GM18511 (cell line): Measurements from ENCODE around the gene DCDC1.

Experiments
- ATAC-seq: cut with Tn5 transposase; IDR thresholded peaks from one replicate; pipeline ENCODE4 v1.9.1; 2021; ENCODE audit warnings: mild to moderate bottlenecking, moderate library complexity; ENCODE audit not compliant: unreplicated experiment

The DCDC1 gene

GRCh38 chr11:31107649-31108048 is 261.9 kb downstream of the DCDC1 start:
- ATAC-seq: no peak

GRCh38 chr11:31106968-31107576 is 262.5 kb downstream of the DCDC1 start:
- ATAC-seq: peak; percentile 88

GRCh38 chr11:31106326-31106725 is 263.2 kb downstream of the DCDC1 start:
- ATAC-seq: no peak

- no peak for ATAC-seq
Measured at GRCh38 chr11:31102875-31103274, 266.7 kb downstream of the DCDC1 start.

GRCh38 chr11:31102316-31102715 is 267.2 kb downstream of the DCDC1 start:
- no peak for ATAC-seq

- ATAC-seq: no peak
Measured at GRCh38 chr11:31096191-31096805, 273.2 kb downstream of the DCDC1 start.

- no peak for ATAC-seq
Measured at GRCh38 chr11:31092638-31093037, 276.9 kb downstream of the DCDC1 start.

- ATAC-seq: no peak
Measured at GRCh38 chr11:31089117-31089516, 280.4 kb downstream of the DCDC1 start.

GRCh38 chr11:31069447-31070205 is 299.9 kb downstream of the DCDC1 start:
- ATAC-seq: no peak

- ATAC-seq: no peak
Measured at GRCh38 chr11:31060880-31061279, 308.7 kb downstream of the DCDC1 start.

- no peak for ATAC-seq
Measured at GRCh38 chr11:31059529-31059928, 310.0 kb downstream of the DCDC1 start.

- ATAC-seq: no peak
Measured at GRCh38 chr11:31050061-31050765, 319.3 kb downstream of the DCDC1 start.

- ATAC-seq: no peak
Measured at GRCh38 chr11:31045335-31045734, 324.2 kb downstream of the DCDC1 start.

- ATAC-seq: no peak
Measured at GRCh38 chr11:31030138-31030792, 339.3 kb downstream of the DCDC1 start.

- ATAC-seq: no peak
Measured at GRCh38 chr11:31026315-31026714, 343.2 kb downstream of the DCDC1 start.

- ATAC-seq: no peak
Measured at GRCh38 chr11:31022080-31022479, 347.5 kb downstream of the DCDC1 start.

GRCh38 chr11:31019786-31020185 is 349.8 kb downstream of the DCDC1 start:
- no peak for ATAC-seq

- ATAC-seq: no peak
Measured at GRCh38 chr11:31005202-31005601, 364.3 kb downstream of the DCDC1 start.

GRCh38 chr11:31001427-31001826 is 368.1 kb downstream of the DCDC1 start:
- no peak for ATAC-seq

- no peak for ATAC-seq
Measured at GRCh38 chr11:31000381-31000780, 369.2 kb downstream of the DCDC1 start.

- no peak for ATAC-seq
Measured at GRCh38 chr11:30992513-30992849, 377.1 kb downstream of the DCDC1 start.
